Ascending aorta (tissue), 2 donors: Measurements from ENCODE around the gene SMIM23. TPM values are rescaled to one million over a fixed set of nuclear protein-coding genes. Genes with fewer than 3 reads are reported as not detected.

Source experiments
- DNase-seq, 2 donors: peaks; one replicate each; pipeline ENCODE4 v3.0.0-alpha.2; 2019; ENCODE audit warnings: low spot score in 2 of 2
- H3K27ac ChIP-seq, 2 donors: fragments of 200-600 bp; sonication (generic); one replicate each; pipeline ENCODE4 v1.5.1; 2016 to 2017; ENCODE audit warnings: mild to moderate bottlenecking in 1 of 2
- H3K27me3 ChIP-seq: fragments of 200-600 bp; sonication (generic); one replicate; pipeline ENCODE4 v1.5.1; 2017
- H3K36me3 ChIP-seq, 2 donors: fragments of 200-600 bp; sonication (generic); one replicate each; pipeline ENCODE4 v1.5.1; 2016
- H3K4me1 ChIP-seq, 2 donors: fragments of 200-600 bp; sonication (generic); one replicate each; pipeline ENCODE4 v1.5.1; 2016 to 2017; ENCODE audit warnings: mild to moderate bottlenecking in 1 of 2
- H3K4me3 ChIP-seq, 2 donors: fragments of 200-600 bp; sonication (generic); one replicate each; pipeline ENCODE4 v1.5.1; 2016 to 2017; ENCODE audit warnings: mild to moderate bottlenecking in 1 of 2
- H3K9me3 ChIP-seq, 2 donors: fragments of 200-600 bp; sonication (generic); one replicate each; pipeline ENCODE4 v1.5.1; 2016
- intact Hi-C: fragments of 100-400 bp; cut with DNase I; formaldehyde crosslinking; loops from one replicate; pipeline ENCODE4 v1.15.1; 2023
- total RNA-seq: library from RNA; depleted of rRNA; stranded (reverse); fragments of >200 nt; gene quantifications from one replicate; pipeline ENCODE4 v1.1.0, GENCODE V29; 2016
- TF ChIP-seq, protein P1 (sequence below), 3 experiments: fragments of 200-600 bp in 2 of 3; fragments of 450-650 bp in 1 of 3; sonication (generic) in 2 of 3; IDR thresholded peaks; one replicate each; pipeline ENCODE4 v1.5.1; 2016 to 2019; ENCODE audit warnings: antibody characterized with exemption in 3 of 3, mild to moderate bottlenecking in 1 of 3, moderate library complexity in 1 of 3

Gene SMIM23
- total RNA-seq, 1 donor from 2014 or later: not detected

DNA sequence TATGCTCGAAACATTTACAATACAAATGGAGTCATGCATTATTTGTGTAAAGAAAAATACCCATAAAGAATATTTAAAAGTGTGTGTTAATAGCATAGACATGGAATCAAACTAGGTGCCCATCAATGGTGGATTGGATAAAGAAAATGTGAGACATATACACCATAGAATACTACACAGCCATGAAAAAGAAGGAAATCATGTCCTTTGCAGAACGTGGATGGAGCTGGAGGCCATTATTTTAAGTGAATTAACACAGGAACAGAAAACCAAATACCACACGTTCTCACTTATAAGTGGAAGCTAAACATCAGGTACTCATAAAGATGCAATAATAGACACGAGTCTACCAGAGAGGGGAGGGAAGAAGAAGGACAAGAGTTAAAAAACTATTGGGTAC, 22.8 kb downstream of the SMIM23 start:
- H3K9me3 ChIP-seq: peaks cover 0 to 12% of the 10 kb centered on the region in 2 donors
- no peaks in the 10 kb centered on the region for H3K27me3 ChIP-seq
- no peak overlapping the region for H3K27ac ChIP-seq
- no peak overlapping the region for H3K4me3 ChIP-seq
- H3K36me3 ChIP-seq: no peaks in the 10 kb centered on the region
- intact Hi-C loops: no loop called here
- TF ChIP-seq, protein P1, sequence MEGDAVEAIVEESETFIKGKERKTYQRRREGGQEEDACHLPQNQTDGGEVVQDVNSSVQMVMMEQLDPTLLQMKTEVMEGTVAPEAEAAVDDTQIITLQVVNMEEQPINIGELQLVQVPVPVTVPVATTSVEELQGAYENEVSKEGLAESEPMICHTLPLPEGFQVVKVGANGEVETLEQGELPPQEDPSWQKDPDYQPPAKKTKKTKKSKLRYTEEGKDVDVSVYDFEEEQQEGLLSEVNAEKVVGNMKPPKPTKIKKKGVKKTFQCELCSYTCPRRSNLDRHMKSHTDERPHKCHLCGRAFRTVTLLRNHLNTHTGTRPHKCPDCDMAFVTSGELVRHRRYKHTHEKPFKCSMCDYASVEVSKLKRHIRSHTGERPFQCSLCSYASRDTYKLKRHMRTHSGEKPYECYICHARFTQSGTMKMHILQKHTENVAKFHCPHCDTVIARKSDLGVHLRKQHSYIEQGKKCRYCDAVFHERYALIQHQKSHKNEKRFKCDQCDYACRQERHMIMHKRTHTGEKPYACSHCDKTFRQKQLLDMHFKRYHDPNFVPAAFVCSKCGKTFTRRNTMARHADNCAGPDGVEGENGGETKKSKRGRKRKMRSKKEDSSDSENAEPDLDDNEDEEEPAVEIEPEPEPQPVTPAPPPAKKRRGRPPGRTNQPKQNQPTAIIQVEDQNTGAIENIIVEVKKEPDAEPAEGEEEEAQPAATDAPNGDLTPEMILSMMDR (IDR thresholded peaks at IDR 0.05): no peak
- DNase-seq: no peak
- no peaks in the 10 kb centered on the region for H3K4me1 ChIP-seq

DNA sequence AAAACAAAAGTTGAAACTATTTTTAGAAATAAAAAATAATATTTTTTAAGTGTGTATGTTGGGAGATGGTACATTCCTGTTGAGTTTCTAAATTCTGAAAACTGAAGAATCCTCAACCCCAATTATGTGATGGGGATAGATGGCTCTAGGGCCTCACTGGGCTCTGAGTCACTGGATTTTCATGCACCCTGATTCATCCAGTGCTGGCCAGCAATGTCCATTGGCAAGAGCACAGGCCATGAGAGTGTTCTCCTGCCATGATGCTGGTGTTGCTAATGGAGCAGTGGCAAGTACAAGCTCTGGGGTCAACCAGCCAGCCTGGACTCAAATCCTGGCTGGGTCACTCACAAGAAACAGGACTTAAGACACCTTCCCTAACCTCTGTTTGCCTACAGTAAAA, 23.3 kb downstream of the SMIM23 start:
- Histone ChIP-seq H3K9me3 (peaks cover 0 to 12% of the 10 kb centered on the region in 2 donors), H3K27ac (no peak overlapping the region), H3K36me3 (no peaks in the 10 kb centered on the region), H3K27me3 (no peaks in the 10 kb centered on the region), H3K4me3 (no peak overlapping the region), H3K4me1 (no peaks in the 10 kb centered on the region)
- TF ChIP-seq, protein P1 (IDR thresholded peaks at IDR 0.05): no peak
- intact Hi-C loops: no loop called here
- no peak for DNase-seq

DNA sequence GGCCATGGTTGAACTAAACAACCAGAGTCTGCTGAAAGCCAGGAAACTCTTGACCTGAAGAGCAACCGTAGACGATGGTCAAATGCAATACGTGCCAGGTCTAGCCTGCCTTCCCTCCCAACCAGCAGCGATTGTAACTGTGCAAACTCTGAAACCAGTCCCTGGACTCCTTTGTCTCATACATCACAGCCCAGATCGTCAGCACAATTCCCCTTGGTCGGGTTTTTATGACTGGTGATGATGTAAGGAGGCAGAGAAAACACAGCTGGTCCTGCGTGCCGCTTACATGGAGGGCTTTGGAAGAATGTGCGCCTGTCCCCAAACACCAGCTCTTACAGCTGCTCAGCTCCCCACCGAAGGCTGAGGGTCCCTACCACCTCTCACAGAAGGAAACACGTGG, 24.6 kb downstream of the SMIM23 start:
- TF ChIP-seq, protein P1 (IDR thresholded peaks at IDR 0.05): no peak
- Histone ChIP-seq H3K27ac (no peak overlapping the region), H3K9me3 (peaks cover 0 to 12% of the 10 kb centered on the region in 2 donors), H3K27me3 (no peaks in the 10 kb centered on the region), H3K36me3 (no peaks in the 10 kb centered on the region), H3K4me1 (no peaks in the 10 kb centered on the region), H3K4me3 (no peak overlapping the region)
- intact Hi-C loops: no loop called here
- no peak for DNase-seq

DNA sequence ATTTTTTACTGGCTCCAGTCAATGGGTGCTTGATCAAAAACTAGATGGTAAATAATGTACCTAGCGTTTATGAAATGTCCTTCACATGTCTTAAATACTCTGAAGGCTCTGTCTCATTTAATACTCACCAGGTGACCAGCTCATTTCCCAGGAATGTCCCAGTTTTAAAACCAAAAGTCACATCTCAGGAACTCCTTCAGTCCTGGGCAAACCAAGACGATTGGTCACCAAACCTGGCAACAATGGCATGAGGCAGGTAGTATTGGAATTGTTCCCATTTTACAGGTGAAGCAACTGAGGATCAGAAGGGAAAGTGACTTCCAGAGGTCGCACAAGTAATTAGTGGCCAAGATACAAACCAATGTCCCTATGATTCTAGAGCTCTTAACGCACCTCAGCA, 27.7 kb downstream of the SMIM23 start:
- H3K27me3 ChIP-seq: no peaks in the 10 kb centered on the region
- TF ChIP-seq, protein P1 (IDR thresholded peaks at IDR 0.05): no peak
- H3K9me3 ChIP-seq: peaks cover 0 to 12% of the 10 kb centered on the region in 2 donors
- no peaks in the 10 kb centered on the region for H3K4me1 ChIP-seq
- DNase-seq: no peak
- no peak overlapping the region for H3K27ac ChIP-seq
- intact Hi-C loops: no loop called here
- no peak overlapping the region for H3K4me3 ChIP-seq
- H3K36me3 ChIP-seq: no peaks in the 10 kb centered on the region

DNA sequence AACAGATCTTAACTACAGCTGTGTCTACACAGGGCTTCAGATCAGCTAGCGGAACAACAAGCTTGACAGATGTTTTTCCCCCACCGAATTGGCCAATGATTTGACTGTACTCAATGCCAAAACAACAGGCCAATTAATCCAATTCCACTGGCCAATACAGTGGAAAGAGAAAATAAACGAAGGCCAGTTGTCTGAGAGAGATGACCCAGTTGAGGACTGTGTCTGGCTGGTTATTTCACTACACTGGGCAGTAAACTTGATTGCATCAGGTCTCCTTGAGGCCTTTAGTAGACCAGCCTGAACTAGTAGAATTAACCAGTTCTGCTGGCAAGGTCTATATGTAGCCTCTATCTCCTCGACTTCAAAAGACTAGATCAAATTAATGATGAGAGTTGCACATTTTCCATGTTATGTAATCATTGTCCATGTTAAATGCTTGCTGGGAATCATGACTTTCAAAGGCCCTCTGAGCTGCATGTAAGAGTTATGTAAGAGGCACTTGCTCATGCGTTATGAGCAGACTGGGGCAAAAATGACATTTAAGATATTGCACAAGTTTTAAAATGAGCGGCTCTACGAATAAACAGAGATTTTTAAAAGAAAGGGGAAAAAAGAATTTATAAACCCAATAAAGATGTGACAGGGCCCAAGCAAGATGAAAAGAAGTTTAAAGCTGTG, 28.3 kb downstream of the SMIM23 start:
- intact Hi-C loops: no loop called here
- H3K36me3 ChIP-seq: no peaks in the 10 kb centered on the region
- TF ChIP-seq, protein P1 (IDR thresholded peaks at IDR 0.05): no peak
- no peak for DNase-seq
- no peak overlapping the region for H3K27ac ChIP-seq
- H3K4me1 ChIP-seq: no peaks in the 10 kb centered on the region
- H3K27me3 ChIP-seq: no peaks in the 10 kb centered on the region
- H3K9me3 ChIP-seq: peaks cover 0 to 12% of the 10 kb centered on the region in 2 donors
- H3K4me3 ChIP-seq: no peak overlapping the region
